ENCODE results near the gene ADAMTSL1. TPM values are rescaled to one million over a fixed set of nuclear protein-coding genes. Genes with fewer than 3 reads are reported as not detected.

Gene ADAMTSL1
- total RNA-seq, 2 donors from 2014 or later = 2.5 to 3.8 TPM

DNA sequence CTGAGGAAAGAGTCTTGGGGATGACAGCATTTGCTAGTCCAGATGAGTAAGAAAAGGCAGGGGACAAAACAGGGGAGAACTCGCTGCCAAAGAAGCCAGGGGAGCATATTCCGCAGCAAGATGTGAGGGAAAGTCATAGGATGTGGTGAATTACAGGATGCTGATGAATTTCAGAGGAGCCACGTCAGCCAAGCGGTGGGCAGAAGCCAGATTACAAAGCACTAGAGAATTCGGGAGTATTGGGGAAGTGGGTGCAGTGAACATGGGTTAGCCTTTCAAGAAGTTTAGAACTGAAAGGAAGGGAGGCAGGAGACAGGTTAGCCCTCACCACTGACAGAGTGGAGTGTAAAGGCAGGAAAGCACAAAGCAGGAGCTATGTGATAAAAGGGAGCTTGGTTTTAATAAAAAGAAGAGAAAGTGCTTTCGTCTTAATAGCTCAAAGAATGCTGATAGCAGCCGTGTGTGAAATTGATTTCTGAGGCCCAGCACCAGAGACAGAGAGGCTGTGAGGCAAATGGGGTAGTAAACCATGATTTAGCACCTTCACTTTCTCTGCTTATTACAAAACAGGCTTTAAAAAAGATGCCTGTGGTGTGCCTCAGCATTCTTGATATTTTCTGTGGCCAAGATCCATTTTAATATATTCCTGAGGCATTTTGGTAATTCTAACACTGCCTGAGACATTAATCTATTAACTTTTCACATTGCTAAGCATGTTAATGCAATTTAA, 16.9 kb downstream of the ADAMTSL1 start:
- intact Hi-C loops (cut with DNase I) = no loop called here
- DNase-seq (peak; percentile 52), ATAC-seq (peak; percentile 65 to 92)

- ATAC-seq = peak in 1 of 2 donors; percentile 28
- no peak for DNase-seq
- intact Hi-C loops (cut with DNase I) = no loop called here
Observed at GRCh38 chr9:18492612-18493011, 18.7 kb downstream of the ADAMTSL1 start.

GRCh38 chr9:18493451-18493993, 19.6 kb downstream of the ADAMTSL1 start:
- no peak for DNase-seq
- intact Hi-C loops (cut with DNase I) = no loop called here
- ATAC-seq = no peak

DNA sequence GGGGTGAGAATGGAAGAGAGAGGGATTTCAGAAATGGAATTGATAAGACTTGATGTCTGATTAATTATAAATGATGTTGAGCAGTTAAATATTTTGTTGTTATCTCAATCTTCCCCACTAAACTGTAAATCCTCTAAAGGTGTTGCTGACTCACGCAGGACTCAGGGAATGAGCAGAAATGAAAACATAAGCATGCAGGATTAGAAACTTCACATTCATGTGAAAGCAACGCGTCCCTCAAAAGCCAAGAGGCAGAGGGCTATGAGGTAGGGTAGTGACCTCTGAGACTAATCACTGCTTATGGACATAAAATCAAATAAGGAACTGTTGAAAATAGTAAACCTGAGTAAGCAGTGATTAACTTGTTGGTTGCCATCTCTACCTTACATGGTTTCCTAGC, 21.1 kb downstream of the ADAMTSL1 start:
- intact Hi-C loops (cut with DNase I) = no loop called here
- ATAC-seq (no peak), DNase-seq (no peak)

DNA sequence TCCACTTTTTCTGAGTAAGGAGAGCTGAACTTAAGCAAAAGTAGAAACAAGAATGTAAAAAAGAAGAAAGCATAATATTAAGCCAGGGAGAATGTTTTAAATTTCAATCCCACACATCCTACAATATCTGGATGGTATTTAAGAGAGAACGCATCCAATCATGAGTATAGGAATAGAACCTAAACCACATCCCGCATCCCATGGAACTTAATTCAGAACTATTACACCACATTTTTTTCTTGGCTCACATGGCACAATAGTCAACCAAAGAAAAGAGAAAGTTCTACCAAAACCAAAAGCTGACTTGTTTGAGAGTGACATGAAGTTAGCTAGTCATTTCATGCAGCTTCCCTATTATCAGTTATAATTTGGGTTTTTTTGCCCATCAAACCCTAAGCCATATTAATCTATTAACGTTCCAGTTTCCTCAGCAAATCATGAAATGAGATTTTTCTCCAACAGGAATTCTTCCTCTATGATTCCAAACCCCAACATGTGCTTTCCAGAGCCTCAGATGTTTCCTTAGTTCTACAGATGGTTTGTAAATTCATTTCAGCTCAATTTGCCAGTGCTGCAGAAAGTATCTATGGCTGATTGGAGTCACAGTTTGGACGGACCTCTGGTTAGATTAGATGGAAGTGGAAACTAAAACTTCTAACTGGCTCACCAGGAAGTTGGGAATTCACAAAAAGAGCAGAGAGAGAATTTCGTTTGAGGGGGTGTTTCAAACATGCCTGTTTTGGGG, 22.5 kb downstream of the ADAMTSL1 start:
- no peak for ATAC-seq
- no peak for DNase-seq
- intact Hi-C loops (cut with DNase I) = no loop called here

- ATAC-seq (peak in 1 of 2 donors; percentile 61), DNase-seq (no peak)
- intact Hi-C loops (cut with DNase I) = no loop called here
Observed at GRCh38 chr9:18499062-18499461, 25.1 kb downstream of the ADAMTSL1 start.

- intact Hi-C loops (cut with DNase I) = no loop called here
- DNase-seq (no peak), ATAC-seq (no peak)
Observed at GRCh38 chr9:18499980-18500379, 26.0 kb downstream of the ADAMTSL1 start.

- intact Hi-C loops (cut with DNase I) = no loop called here
- no peak for ATAC-seq
Observed at GRCh38 chr9:18500451-18500850, 26.5 kb downstream of the ADAMTSL1 start.

DNA sequence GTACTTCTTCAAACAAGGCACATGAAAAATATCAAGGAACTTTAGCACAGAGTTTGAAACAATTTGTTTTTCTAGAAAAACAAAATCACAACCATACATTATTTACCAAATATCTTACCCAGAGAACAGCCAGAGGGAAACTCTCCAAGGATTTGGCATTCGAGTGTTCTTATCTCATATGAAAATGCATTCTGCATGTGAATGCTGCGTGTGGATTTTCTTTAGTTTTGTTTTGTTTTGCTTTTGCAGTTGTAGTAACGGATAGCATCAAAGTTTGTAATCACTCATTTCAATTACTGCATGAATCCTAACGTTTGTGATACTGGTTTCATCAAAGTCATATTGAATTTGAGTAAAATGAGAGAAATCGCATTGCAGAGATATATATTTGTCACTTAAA, 28.0 kb downstream of the ADAMTSL1 start:
- DNase-seq (no peak), ATAC-seq (no peak)

More at GRCh38 chr9:18500451-18500850, 26.5 kb downstream of the ADAMTSL1 start:
- no peak for DNase-seq

GRCh38 chr9:18502546-18502945, 28.6 kb downstream of the ADAMTSL1 start:
- DNase-seq = no peak
- intact Hi-C loops (cut with DNase I) = no loop called here
- ATAC-seq = no peak

More for the DNA sequence above, 28.0 kb downstream of the ADAMTSL1 start:
- intact Hi-C loops (cut with DNase I) = no loop called here

GRCh38 chr9:18504707-18505106, 30.8 kb downstream of the ADAMTSL1 start:
- intact Hi-C loops (cut with DNase I) = no loop called here
- ATAC-seq = no peak
- no peak for DNase-seq

GRCh38 chr9:18507151-18507550, 33.2 kb downstream of the ADAMTSL1 start:
- no peak for DNase-seq
- ATAC-seq = no peak

DNA sequence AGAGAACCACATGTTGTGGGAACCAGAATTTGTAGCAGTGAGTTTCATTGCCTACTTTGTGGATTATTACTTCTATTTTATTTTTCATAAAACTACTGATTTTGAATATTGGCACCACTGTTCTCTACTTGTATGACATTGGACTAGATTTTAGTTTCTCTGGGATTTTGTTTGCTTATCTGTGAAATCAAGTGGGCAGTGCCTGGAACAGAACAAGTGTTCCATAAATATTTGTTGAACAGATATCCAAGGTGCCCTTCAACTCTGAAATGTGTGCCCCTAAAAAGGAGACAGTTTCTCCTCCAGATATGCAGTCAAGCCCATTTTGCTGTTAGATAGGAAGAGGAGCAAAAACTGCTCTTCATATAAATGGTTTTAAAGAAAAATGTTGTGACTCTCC, 42.6 kb downstream of the ADAMTSL1 start:
- ATAC-seq = no peak
- intact Hi-C loops (cut with DNase I) = no loop called here
- DNase-seq = no peak

More at GRCh38 chr9:18507151-18507550, 33.2 kb downstream of the ADAMTSL1 start:
- intact Hi-C loops (cut with DNase I) = no loop called here

- ATAC-seq (no peak), DNase-seq (no peak)
- intact Hi-C loops (cut with DNase I) = no loop called here
Observed at GRCh38 chr9:18516965-18517364, 43.0 kb downstream of the ADAMTSL1 start.

GRCh38 chr9:18520416-18521047, 46.6 kb downstream of the ADAMTSL1 start:
- DNase-seq (no peak), ATAC-seq (no peak)
- intact Hi-C loops (cut with DNase I) = no loop called here

- intact Hi-C loops (cut with DNase I) = no loop called here
- no peak for DNase-seq
- ATAC-seq = no peak
Observed at GRCh38 chr9:18526685-18527084, 52.7 kb downstream of the ADAMTSL1 start.

DNA sequence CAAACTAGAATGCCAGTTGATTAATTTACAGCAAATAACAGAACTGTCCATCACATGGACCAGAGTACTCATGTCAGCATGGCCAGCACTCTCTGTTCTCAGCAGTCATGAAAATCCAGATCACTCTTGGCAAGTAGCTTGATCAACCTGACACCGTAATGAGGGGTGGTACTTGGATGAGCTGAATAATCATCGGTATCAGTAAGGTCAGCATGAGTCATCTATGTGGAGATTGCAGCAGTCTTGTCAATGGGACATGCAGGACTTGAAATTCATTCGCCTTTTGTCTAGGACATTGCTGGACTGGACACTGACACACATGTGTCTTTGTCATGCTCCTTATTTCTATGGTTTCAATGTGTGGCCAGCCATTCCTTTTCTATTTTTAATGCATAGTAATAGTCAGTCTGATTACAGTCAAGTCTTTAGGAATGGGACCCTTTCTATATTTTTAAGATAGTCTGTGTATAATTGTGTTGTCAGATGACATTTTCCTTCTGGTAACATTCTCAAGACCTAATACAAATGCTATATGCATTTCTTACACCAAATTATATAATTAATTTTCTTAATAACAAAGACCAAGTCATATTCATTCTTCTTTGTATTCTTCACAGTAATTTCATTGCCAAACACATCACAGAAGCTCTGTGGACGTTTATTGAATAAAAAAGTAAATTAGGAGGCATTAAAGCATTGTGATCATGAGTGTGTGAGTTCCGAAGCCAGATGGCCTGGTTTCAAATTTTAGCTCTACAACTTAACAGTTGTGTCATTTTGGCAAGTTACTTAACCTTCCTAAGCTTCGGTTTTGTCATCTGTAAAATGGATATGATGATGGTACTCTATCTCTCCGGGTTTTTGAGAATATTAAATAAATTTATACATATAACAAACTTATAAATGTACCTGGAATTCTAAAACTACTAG, 57.4 kb downstream of the ADAMTSL1 start:
- intact Hi-C loops (cut with DNase I) = no loop called here
- no peak for ATAC-seq
- no peak for DNase-seq

GRCh38 chr9:18534611-18535010, 60.7 kb downstream of the ADAMTSL1 start:
- ATAC-seq = no peak
- no peak for DNase-seq
- intact Hi-C loops (cut with DNase I) = no loop called here

DNA sequence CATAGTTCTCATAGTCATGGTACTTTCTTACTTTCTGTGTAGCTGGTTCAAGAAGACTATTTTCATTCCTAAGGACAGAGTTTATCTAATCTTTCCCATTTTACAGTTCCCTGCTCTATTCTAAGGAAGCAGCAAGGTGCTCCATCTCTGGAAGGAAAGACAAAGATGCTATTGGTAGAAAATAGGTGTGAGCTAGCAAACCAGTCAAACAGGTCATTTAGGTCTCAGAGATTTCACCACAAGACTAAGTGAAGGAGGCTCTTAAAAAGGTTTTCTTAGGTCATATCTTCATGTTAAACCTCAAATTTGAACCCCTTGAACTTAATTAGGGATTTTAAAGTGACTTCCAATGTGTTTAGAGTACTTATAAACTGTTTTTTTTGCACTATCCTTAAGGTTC, 62.6 kb downstream of the ADAMTSL1 start:
- ATAC-seq (no peak), DNase-seq (no peak)
- intact Hi-C loops (cut with DNase I) = no loop called here
